Hepatocyte (in vitro differentiated cells): ENCODE results near the gene TACC3. TPM values are rescaled to one million over a fixed set of nuclear protein-coding genes. Genes with fewer than 3 reads are reported as not detected.

ENCODE experiments used
- DNase-seq: peaks from one replicate; pipeline ENCODE4 v3.0.0-alpha.2; 2016; ENCODE audit warnings: low spot score
- H2AFZ ChIP-seq: fragments of 200-600 bp; sonication (generic); 2 replicates; pipeline ENCODE4 v1.6.0; 2016; ENCODE audit warnings: antibody characterized with exemption, mild to moderate bottlenecking
- H3K27ac ChIP-seq: fragments of 200-600 bp; sonication (generic); 2 replicates; pipeline ENCODE4 v1.5.1; 2016; ENCODE audit warnings: mild to moderate bottlenecking
- H3K27me3 ChIP-seq: fragments of 200-600 bp; sonication (generic); 2 replicates; pipeline ENCODE4 v1.6.1; 2016
- H3K36me3 ChIP-seq: fragments of 200-600 bp; sonication (generic); replicated peaks from 2 replicates; pipeline ENCODE4 v1.5.1; 2016; ENCODE audit warnings: low read depth; ENCODE audit not compliant: insufficient read depth
- H3K4me1 ChIP-seq: fragments of 200-600 bp; sonication (generic); 2 replicates; pipeline ENCODE4 v1.5.1; 2016; ENCODE audit warnings: mild to moderate bottlenecking, moderate library complexity; ENCODE audit not compliant: insufficient read depth
- H3K4me2 ChIP-seq: fragments of 200-600 bp; sonication (generic); 2 replicates; pipeline ENCODE4 v1.6.0; 2016
- H3K4me3 ChIP-seq: fragments of 200-600 bp; sonication (generic); 2 replicates; pipeline ENCODE4 v1.5.1; 2016; ENCODE audit warnings: mild to moderate bottlenecking
- H3K79me2 ChIP-seq: fragments of 200-600 bp; sonication (generic); 2 replicates; pipeline ENCODE4 v1.6.0; 2017; ENCODE audit warnings: mild to moderate bottlenecking
- H3K9me2 ChIP-seq: fragments of 200-600 bp; sonication (generic); replicated peaks from 2 replicates; pipeline ENCODE4 v1.6.0; 2017; ENCODE audit warnings: mild to moderate bottlenecking; ENCODE audit not compliant: insufficient read depth
- H3K9me3 ChIP-seq: fragments of 200-600 bp; sonication (generic); 2 replicates; pipeline ENCODE4 v1.5.1; 2016; ENCODE audit warnings: low read depth, mild to moderate bottlenecking
- H4K20me1 ChIP-seq: fragments of 200-600 bp; sonication (generic); 2 replicates; pipeline ENCODE4 v1.6.0; 2016; ENCODE audit warnings: mild to moderate bottlenecking; ENCODE audit not compliant: insufficient read depth, poor library complexity, severe bottlenecking
- CTCF ChIP-seq: fragments of 200-600 bp; sonication (generic); IDR thresholded peaks from 2 replicates; pipeline ENCODE4 v1.5.1; 2016; ENCODE audit warnings: antibody characterized with exemption, mild to moderate bottlenecking; ENCODE audit not compliant: poor library complexity
- EZH2 ChIP-seq: fragments of 200-600 bp; sonication (generic); IDR thresholded peaks from 2 replicates; pipeline ENCODE4 v1.6.1; 2016; ENCODE audit warnings: antibody characterized with exemption, mild to moderate bottlenecking, borderline replicate concordance
- EZH2phosphoT487 ChIP-seq: fragments of 200-600 bp; sonication (generic); IDR thresholded peaks from one replicate; pipeline ENCODE4 v1.6.1; 2018; ENCODE audit warnings: antibody characterized with exemption, mild to moderate bottlenecking, low read depth, moderate library complexity; ENCODE audit not compliant: unreplicated experiment, severe bottlenecking
- WGBS: methylation state at CpG from one replicate; pipeline ENCODE4 v1.1.6; 2016; ENCODE audit warnings: low lambda C conversion rate; ENCODE audit errors: missing lambda C conversion rate; 5-methylcytosine and 5-hydroxymethylcytosine counted together
- polyA plus RNA-seq: library from polyadenylated mRNA; unstranded; fragments of >200 nt; fragmentation: Nextera tagmentation; extraction: Ambion mirVana; gene quantifications from 2 replicates; pipeline ENCODE4 v1.2.1, GENCODE V29; 2016
- total RNA-seq: library from RNA; depleted of rRNA; stranded (reverse); fragments of >200 nt; gene quantifications from 2 replicates; pipeline ENCODE4 v1.2.3, GENCODE V29; 2014

TACC3 gene
- total and polyA plus RNA-seq, 2 experiments from 2014 or later, result 9.3 to 14.8 TPM

- Histone ChIP-seq H3K79me2 (peaks cover 5% of the 10 kb centered on the region), H3K27me3 (no peaks in the 10 kb centered on the region), H3K36me3 (no peaks in the 10 kb centered on the region)
Measured at GRCh38 chr4:1731180-1731579, 9.9 kb downstream of the TACC3 start.

GRCh38 chr4:1732911-1733310, 11.6 kb downstream of the TACC3 start:
- WGBS, result 68% methylated on average over 10 of the region's 10 CpGs
- Histone ChIP-seq H3K4me2 (no peak overlapping the region), H3K9me2 (no peaks in the 10 kb centered on the region), H3K27ac (no peak overlapping the region), H2AFZ (no peak overlapping the region), H3K36me3 (no peaks in the 10 kb centered on the region), H3K4me1 (no peaks in the 10 kb centered on the region), H3K9me3 (no peaks in the 10 kb centered on the region), H3K79me2 (peaks cover 3% of the 10 kb centered on the region), H3K27me3 (no peaks in the 10 kb centered on the region), H3K4me3 (no peak overlapping the region), H4K20me1 (no peaks in the 10 kb centered on the region)
- DNase-seq, result no peak
- TF ChIP-seq EZH2, result no peak
- TF ChIP-seq EZH2phosphoT487, result no peak
- TF ChIP-seq CTCF, result no peak

More at GRCh38 chr4:1731180-1731579, 9.9 kb downstream of the TACC3 start:
- no peak overlapping the region for H3K4me3 ChIP-seq
- no peak for TF ChIP-seq EZH2phosphoT487
- no peak overlapping the region for H2AFZ ChIP-seq
- DNase-seq, result no peak
- H3K4me2 ChIP-seq, result no peak overlapping the region
- WGBS, result 99% methylated on average over 10 of the region's 10 CpGs
- no peak overlapping the region for H3K27ac ChIP-seq
- no peaks in the 10 kb centered on the region for H3K9me2 ChIP-seq
- no peaks in the 10 kb centered on the region for H4K20me1 ChIP-seq
- H3K9me3 ChIP-seq, result no peaks in the 10 kb centered on the region
- no peaks in the 10 kb centered on the region for H3K4me1 ChIP-seq

- Histone ChIP-seq H2AFZ (no peak overlapping the region), H3K9me2 (no peaks in the 10 kb centered on the region), H3K36me3 (no peaks in the 10 kb centered on the region), H3K79me2 (no peaks in the 10 kb centered on the region), H3K4me3 (no peak overlapping the region), H3K27ac (no peak overlapping the region), H3K27me3 (no peaks in the 10 kb centered on the region), H3K4me2 (no peak overlapping the region), H3K4me1 (no peaks in the 10 kb centered on the region), H4K20me1 (no peaks in the 10 kb centered on the region), H3K9me3 (no peaks in the 10 kb centered on the region)
- DNase-seq, result no peak
- WGBS, result 96% methylated on average over 20 of the region's 20 CpGs
- TF ChIP-seq EZH2 (no peak), EZH2phosphoT487 (no peak), CTCF (no peak)
Measured at GRCh38 chr4:1735215-1735614, 13.9 kb downstream of the TACC3 start.

- no peak overlapping the region for H2AFZ ChIP-seq
- H3K27me3 ChIP-seq, result no peaks in the 10 kb centered on the region
- H4K20me1 ChIP-seq, result no peaks in the 10 kb centered on the region
- H3K9me2 ChIP-seq, result no peaks in the 10 kb centered on the region
- no peak for TF ChIP-seq EZH2
- no peak for TF ChIP-seq EZH2phosphoT487
- no peak for TF ChIP-seq CTCF
- no peaks in the 10 kb centered on the region for H3K79me2 ChIP-seq
- H3K27ac ChIP-seq, result no peak overlapping the region
- 96% methylated on average over 13 of the region's 13 CpGs for WGBS
- H3K4me1 ChIP-seq, result no peaks in the 10 kb centered on the region
- no peak for DNase-seq
- H3K4me2 ChIP-seq, result no peak overlapping the region
- no peak overlapping the region for H3K4me3 ChIP-seq
- no peaks in the 10 kb centered on the region for H3K36me3 ChIP-seq
- no peaks in the 10 kb centered on the region for H3K9me3 ChIP-seq
Measured at GRCh38 chr4:1736812-1737211, 15.5 kb downstream of the TACC3 start.
